AG08396 (cell line): ENCODE data around the gene EMC8.
"Not testable (repeated sequence)": the region's sequence is repeated elsewhere in the genome, so short reads cannot be mapped to it uniquely, and the experiment has no call there.

Experiments
- DNase-seq: peaks from one replicate; pipeline ENCODE4 v3.0.0; 2012; ENCODE audit warnings: low spot score, mixed read lengths

The EMC8 gene

DNA sequence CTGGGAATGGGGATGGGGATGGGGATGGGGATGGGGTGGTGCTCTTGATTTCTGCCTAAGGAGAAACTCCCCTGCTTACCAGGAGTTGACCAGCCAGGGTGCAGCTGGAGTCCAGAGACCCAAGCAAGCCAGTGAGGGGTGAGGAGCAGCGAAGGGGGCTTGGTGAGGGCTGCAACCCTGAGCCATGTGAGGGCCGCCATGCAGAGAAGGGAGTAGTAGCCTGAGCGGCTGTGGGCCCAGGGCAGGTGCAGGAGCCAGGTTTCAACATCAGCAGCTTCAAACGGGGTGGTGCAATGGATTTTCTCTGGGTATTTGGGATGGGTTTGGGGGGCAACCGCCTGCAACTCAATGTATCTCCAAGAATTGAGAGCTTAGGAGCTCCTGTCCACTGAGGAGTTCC lies 35.4 kb upstream of the EMC8 start:
- no peak for DNase-seq

- no peak for DNase-seq
These were observed 34.0 kb upstream of the EMC8 start for GRCh38 chr16:85833219-85833920.

DNA sequence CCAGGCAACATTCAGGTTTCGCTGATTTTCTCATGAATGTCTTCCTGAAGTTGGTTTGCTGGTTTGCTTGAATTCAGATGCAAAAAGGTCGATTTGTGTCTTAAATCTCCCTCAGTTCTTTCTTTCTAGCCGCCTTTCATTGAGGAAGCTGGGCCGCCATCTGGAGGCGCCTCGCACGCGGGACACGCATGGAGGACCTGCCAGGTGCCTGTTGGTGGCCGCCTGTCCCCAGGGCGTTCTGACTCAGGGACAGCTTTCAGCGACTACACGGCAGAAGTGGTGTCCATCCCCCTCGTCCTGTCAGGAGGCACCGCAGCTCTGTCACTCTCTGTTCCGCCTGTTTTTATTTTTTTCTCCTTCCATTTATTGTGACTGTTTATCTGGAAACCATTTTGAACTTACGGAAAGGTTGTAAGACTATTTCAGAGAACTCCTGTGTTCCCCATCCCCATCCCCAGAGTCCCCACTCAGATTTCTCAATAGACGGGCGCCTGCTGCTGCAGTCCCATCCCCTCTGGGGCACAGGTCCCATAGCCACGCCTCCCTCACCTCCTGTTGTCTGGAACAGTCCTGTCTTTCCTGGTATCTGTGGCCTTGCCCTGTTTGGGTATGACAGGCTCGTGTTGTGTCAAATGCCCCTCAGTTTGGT lies 33.4 kb upstream of the EMC8 start:
- no peak for DNase-seq

DNA sequence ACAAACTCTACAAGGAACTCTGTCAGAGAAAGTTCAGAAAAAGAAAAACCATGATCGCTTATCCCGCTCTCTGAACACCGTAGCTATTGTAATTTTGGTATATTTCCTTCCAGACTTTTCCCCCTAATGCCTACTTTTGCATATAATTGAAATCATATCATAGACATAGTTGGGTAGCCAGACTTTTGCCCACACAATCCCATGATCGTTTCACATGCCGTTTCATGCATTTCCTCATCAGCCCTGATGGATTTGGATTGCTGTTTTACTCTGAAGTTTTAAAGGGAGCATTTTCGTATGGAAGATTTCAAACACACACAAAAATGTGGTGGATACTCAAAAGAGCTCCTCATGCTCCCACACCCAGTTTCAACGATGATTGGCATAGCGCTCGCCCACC lies 31.5 kb upstream of the EMC8 start:
- DNase-seq: no peak

GRCh38 chr16:85829751-85830445 lies 30.6 kb upstream of the EMC8 start:
- no peak for DNase-seq

DNA sequence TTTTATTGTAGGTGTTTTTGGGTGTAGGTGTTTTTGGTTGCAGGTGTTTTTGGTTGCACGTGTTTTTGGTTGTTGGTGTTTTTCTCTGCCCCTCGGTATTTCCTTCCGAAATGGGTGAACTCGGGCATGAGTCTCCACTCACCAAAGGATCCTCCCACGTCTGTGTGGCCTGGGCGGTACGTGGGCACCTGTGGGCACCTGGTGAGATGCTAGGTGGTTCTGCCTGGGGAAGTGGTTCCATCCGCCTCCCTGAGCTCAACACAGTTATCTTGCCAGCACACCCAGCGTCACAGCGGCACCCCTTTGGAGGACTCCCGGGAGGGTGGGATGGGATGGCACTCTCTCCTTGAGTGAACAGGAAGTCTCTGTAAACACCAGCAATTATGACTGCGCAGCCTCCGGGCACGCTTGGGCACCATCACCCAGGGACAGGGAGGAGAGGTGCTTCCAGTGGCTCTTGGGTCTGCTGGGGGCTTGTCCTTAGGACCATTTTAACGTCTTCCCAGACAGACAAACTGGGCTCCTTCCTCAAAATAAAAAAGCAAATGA lies 29.9 kb upstream of the EMC8 start:
- DNase-seq: no peak

GRCh38 chr16:85828166-85828565 lies 28.8 kb upstream of the EMC8 start:
- DNase-seq: no peak

DNA sequence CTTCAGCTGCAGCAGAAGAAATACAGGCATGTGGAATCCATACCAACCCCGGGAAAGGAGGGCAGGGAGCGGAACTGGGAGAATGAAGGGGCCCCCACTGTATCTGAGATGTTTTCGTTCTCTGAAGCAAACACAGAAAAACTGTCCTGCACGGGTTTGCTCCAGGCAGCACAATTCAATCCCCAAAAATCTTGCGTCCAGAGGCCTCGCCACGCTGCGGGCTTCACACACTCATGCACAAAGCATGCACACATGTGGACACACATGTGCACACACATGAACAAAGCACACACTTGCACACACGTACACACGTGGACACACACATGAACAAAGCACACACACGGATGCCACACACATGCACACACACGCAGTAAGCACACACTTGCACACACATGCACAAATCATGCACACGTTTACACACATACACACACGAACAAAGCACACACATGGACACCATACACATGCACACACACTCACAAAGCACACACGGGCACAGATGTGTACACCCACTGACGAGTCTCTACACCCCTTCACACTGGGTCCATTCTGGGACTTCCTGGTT lies 27.4 kb upstream of the EMC8 start:
- no peak for DNase-seq

GRCh38 chr16:85825326-85825725 lies 26.0 kb upstream of the EMC8 start:
- DNase-seq: no peak

GRCh38 chr16:85824161-85825135 lies 25.1 kb upstream of the EMC8 start:
- no peak for DNase-seq

DNA sequence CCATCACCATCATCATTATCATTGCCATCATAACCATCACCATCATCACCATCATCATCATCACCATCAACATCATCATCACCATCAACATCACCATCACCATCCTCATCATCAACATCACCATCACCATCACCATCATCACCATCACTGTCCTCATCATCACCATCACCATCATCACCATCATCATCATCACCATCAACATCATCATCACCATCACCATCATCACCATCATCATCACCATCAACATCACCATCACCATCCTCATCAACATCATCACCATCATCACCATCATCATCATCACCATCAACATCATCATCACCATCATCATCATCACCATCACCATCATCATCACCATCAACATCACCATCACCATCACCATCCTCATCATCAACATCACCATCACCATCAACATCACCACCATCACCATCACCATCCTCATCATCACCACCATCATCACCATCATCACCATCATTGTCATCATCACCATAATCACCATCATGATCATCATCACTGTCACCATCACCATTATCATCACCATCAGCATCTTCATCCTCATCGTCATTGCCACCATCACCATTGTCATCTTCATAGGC lies 24.1 kb upstream of the EMC8 start:
- no peak for DNase-seq

DNA sequence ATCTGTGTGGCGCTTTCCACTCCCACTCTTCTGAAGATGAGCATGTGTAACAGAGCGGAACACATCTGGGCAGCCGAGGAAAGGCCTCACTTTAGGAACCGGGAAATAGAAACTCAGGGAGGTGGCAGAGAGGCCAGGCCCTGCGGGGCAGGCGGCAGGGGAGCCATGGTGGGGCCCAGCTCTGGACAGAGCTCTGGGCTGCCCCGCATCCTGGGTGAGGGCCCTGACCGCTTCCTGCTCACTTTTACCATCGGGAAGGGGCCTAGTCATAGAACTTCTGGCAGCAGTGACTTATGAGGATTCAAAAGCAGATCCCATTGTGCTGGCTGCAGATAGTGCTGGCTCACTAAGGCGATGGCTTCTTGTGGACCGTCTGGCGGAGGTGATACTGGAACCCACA lies 22.8 kb upstream of the EMC8 start:
- DNase-seq: no peak

DNA sequence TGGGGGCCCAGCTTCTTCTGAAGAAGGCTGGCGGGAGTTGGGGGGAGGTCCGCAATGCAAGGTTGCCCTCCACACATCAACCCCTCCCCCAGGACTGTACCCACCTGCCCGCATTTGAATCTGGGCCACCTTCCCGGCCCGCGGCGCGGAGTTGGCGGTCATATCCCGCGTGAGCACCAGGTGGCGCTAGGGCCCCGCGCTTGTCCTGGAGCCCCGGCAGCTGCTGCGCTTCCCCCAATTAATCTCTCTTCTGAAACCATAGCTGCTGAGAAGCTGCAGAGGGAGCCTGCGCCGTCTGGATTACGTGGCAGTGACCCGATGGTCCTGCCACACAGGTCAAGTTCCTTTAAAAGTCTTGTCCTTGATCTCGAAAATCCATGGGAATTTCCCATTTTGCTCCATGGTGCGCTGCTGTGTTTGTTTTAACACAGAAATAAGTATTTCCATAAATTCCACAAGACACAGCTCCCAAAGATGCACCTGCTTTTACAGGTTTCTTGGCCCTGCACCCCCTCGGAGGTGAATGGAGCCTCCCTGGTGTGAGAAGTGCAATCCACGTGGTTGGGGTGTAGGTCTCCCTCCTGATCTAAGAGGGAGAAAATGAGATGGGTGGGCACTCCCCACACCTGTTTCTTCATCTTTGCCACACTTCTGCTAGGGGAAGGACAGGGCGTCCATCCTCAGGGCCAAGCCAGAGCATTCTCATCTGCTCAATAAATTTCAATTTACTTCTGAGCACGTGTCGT lies 22.2 kb upstream of the EMC8 start:
- DNase-seq: peak; percentile 93

- no peak for DNase-seq
These were observed 21.4 kb upstream of the EMC8 start for GRCh38 chr16:85820604-85821372.

- DNase-seq: no peak
These were observed 20.4 kb upstream of the EMC8 start for GRCh38 chr16:85819771-85820170.

GRCh38 chr16:85819245-85819644 lies 19.9 kb upstream of the EMC8 start:
- DNase-seq: peak; percentile 89

- DNase-seq: not testable (repeated sequence)
These were observed 17.9 kb upstream of the EMC8 start for GRCh38 chr16:85817195-85817594.

DNA sequence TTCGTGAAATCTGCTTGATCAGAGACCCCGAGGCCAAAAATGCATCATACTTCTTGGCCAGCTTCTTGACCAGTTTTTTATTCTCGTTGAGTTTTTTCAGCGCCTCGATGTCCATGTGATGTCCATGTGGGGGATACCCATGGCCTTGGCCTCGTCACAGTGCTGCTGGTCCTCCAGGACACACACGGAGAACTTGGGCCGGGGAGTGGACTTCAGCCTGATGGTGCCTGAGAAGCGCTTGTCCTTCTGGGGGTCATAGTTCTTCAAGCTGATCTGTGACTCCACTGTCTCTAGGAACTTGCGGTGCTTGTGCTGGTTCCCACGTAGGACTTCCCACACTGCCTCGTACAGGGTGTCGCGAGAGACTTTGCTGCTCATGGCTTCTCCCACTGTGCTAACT lies 16.8 kb upstream of the EMC8 start:
- no peak for DNase-seq

DNA sequence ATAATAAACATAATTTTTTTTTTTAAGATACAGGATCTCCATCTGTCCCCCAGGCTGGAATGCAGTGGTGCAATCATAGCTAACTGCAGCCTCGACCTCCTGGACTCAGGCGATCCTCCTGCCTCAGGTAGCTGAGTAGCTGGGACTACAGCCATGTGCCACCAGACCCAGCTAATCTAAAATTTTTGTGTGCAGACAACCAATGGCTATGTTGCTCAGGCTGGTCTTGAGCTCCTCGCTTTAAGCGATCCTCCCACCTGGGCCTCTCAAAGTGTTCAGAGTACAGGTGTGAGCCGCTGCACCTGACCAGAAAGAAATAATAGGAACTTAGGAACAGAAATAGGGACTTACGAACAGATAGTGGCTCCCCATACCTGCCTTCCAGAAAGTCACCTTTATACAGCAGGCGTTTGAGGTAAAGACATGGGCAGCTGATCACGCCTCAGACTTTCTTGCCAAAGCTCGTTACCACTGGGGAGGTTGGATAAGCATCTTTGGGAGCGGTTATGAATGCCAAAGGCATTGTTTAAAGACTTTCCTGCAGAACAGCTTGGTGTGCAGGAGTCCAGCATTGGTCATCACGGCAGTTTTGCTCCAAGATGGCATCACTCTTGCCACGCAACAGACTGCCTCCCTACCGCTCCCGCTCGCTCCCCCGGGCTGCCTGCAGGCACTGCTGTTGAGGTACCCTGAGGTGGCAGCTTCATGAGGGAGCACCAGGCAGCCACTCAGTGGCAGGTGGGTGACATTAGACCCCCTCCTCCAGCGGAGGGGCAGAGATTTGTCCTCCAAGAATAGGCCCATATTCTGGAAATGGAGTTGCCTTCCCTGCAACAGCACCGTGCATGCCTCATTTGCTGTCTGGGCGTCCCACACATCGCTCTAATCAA lies 13.7 kb upstream of the EMC8 start:
- no peak for DNase-seq
